OCI-LY1 (cell line): ENCODE data around the gene FHIT.

Source experiments
- EZH2 ChIP-seq: fragments of 200-600 bp; sonication (generic), shearing (Covaris generic); IDR thresholded peaks from 2 replicates; pipeline ENCODE4 v1.8.0; 2017; ENCODE audit warnings: borderline replicate concordance, mixed run types, mild to moderate bottlenecking, antibody characterized with exemption, low read length, moderate library complexity, mixed read lengths
- TF ChIP-seq, protein P1 (sequence below): fragments of 200-600 bp; sonication (generic), shearing (Covaris generic); IDR thresholded peaks from 2 replicates; pipeline ENCODE4 v1.5.1; 2017; ENCODE audit warnings: mild to moderate bottlenecking, antibody characterized with exemption, low read length, moderate library complexity, mixed read lengths

GRCh38 chr3:60810881-60811280 lies 440.4 kb downstream of the FHIT start:
- TF ChIP-seq, protein P1, sequence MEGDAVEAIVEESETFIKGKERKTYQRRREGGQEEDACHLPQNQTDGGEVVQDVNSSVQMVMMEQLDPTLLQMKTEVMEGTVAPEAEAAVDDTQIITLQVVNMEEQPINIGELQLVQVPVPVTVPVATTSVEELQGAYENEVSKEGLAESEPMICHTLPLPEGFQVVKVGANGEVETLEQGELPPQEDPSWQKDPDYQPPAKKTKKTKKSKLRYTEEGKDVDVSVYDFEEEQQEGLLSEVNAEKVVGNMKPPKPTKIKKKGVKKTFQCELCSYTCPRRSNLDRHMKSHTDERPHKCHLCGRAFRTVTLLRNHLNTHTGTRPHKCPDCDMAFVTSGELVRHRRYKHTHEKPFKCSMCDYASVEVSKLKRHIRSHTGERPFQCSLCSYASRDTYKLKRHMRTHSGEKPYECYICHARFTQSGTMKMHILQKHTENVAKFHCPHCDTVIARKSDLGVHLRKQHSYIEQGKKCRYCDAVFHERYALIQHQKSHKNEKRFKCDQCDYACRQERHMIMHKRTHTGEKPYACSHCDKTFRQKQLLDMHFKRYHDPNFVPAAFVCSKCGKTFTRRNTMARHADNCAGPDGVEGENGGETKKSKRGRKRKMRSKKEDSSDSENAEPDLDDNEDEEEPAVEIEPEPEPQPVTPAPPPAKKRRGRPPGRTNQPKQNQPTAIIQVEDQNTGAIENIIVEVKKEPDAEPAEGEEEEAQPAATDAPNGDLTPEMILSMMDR = no peak
- no peak for TF ChIP-seq EZH2
